Neutrophil (primary cell): ENCODE data around the gene MT1H.

Experiments
- H3K27ac ChIP-seq: fragments of 200-600 bp; sonication (generic); 2 replicates; pipeline ENCODE4 v1.5.1; 2016; ENCODE audit warnings: mild to moderate bottlenecking, moderate library complexity
- H3K27me3 ChIP-seq: fragments of 200-600 bp; sonication (generic); 2 replicates; pipeline ENCODE4 v1.6.0; 2016; ENCODE audit warnings: mild to moderate bottlenecking
- H3K36me3 ChIP-seq: fragments of 200-600 bp; sonication (generic); 2 replicates; pipeline ENCODE4 v1.5.1; 2017
- H3K4me1 ChIP-seq, 2 experiments: fragments of 200-600 bp in 1 of 2; sonication (generic) in 1 of 2; 1 replicate in 1 of 2; 2 replicates in 1 of 2; pipeline versions ENCODE4 v1.5.1 to v1.6.1; 2013 to 2016; ENCODE audit warnings: low read depth in 1 of 2, low read length in 1 of 2, mild to moderate bottlenecking in 1 of 2, moderate library complexity in 1 of 2; ENCODE audit not compliant: control insufficient read depth in 1 of 2, insufficient read depth in 1 of 2
- H3K4me3 ChIP-seq, 2 experiments: fragments of 200-600 bp in 1 of 2; sonication (generic) in 1 of 2; 1 replicate in 1 of 2; 2 replicates in 1 of 2; pipeline ENCODE4 v1.5.1; 2013 to 2016; ENCODE audit warnings: low read depth in 1 of 2, low read length in 1 of 2, mild to moderate bottlenecking in 1 of 2, moderate library complexity in 1 of 2
- H3K9me3 ChIP-seq: fragments of 200-600 bp; sonication (generic); 2 replicates; pipeline ENCODE4 v1.5.1; 2016
- TF ChIP-seq, protein P1 (sequence below): fragments of 200-600 bp; sonication (generic); IDR thresholded peaks from 2 replicates; pipeline ENCODE4 v1.5.1; 2016; ENCODE audit warnings: antibody characterized with exemption

The MT1H gene

DNA sequence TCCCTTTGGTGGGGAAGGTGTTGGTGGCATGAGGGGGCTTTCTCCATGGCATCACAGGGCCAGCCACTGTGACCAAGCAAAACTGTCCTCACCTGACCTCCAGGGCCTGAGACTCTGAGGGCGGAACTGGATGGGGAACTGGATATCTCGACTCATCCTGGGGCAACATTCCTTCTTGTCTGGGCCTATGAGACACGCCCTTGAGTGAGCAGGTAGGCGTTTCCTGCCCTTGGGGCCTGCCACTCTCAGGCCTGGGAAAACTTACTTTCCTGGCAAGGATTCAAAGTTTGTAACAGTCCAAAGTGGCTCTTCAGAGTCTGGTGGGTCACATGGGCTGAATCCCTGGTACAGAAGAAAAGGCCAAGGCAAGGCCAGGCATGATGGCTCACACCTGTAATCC, 22.3 kb downstream of the MT1H start:
- no peaks in the 10 kb centered on the region for H3K4me1 ChIP-seq
- H3K36me3 ChIP-seq: no peaks in the 10 kb centered on the region
- H3K9me3 ChIP-seq: no peaks in the 10 kb centered on the region
- H3K27me3 ChIP-seq: no peaks in the 10 kb centered on the region
- no peak overlapping the region for H3K27ac ChIP-seq
- TF ChIP-seq, protein P1, sequence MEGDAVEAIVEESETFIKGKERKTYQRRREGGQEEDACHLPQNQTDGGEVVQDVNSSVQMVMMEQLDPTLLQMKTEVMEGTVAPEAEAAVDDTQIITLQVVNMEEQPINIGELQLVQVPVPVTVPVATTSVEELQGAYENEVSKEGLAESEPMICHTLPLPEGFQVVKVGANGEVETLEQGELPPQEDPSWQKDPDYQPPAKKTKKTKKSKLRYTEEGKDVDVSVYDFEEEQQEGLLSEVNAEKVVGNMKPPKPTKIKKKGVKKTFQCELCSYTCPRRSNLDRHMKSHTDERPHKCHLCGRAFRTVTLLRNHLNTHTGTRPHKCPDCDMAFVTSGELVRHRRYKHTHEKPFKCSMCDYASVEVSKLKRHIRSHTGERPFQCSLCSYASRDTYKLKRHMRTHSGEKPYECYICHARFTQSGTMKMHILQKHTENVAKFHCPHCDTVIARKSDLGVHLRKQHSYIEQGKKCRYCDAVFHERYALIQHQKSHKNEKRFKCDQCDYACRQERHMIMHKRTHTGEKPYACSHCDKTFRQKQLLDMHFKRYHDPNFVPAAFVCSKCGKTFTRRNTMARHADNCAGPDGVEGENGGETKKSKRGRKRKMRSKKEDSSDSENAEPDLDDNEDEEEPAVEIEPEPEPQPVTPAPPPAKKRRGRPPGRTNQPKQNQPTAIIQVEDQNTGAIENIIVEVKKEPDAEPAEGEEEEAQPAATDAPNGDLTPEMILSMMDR: no peak
- H3K4me3 ChIP-seq: no peak overlapping the region

DNA sequence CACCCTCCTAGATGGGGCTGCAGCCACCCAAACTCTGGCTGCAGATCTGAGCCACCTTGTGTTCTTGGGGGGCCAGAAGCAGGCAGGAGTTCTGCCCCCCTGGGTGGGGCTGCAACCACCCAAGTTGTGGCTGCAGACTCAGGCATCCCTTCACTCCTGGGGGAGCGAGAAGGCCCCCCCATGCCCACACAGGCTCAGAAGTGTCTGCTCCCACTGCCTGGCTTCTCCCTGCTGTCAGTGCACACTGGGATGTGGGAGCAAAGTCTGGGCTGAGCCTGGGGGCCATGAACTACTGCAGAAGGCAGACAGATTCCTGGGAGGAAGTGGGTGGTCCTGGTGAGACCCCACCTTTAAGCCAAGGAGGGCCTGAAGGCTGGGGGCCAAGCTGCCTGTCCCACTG, 25.6 kb downstream of the MT1H start:
- Histone ChIP-seq H3K4me1 (no peaks in the 10 kb centered on the region), H3K9me3 (no peaks in the 10 kb centered on the region), H3K36me3 (no peaks in the 10 kb centered on the region), H3K4me3 (no peak overlapping the region), H3K27me3 (no peaks in the 10 kb centered on the region), H3K27ac (no peak overlapping the region)
- TF ChIP-seq, protein P1: no peak

DNA sequence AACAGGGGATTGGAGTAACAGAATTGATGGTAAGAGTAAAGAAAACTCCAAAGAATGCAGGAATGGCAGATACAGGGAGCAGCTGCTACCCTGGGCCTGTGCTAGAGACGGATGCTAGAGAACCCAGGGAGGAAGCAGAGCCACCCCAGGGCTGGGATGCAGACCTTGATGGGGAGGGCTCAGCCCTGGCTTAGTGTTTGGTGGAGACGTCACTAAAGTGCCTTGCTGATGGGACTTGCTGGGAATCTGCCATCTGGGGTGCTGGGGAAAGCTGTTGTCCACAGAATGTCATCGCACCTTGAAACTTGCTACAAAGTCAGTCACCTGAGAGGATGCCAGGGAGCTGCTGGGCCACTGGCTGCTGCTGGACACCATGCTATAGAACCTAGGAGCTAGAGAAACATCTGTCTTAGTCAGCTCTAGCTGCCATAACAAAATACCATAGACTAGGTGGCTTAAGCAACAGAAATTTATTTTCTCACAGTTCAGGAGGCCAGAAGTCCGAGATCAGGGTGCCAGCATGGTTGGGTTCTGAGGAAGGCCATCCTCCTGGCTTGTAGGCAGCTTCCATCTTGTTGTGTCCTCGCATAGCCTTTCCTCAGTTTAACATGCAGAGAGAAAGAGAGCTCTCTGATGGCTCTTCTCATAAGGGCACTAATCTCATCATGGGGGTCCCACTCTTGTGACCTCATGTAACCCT, 28.0 kb downstream of the MT1H start:
- H3K27ac ChIP-seq: no peak overlapping the region
- H3K4me1 ChIP-seq: peaks cover 0 to 7% of the 10 kb centered on the region in 2 experiments
- no peak overlapping the region for H3K4me3 ChIP-seq
- H3K9me3 ChIP-seq: no peaks in the 10 kb centered on the region
- no peaks in the 10 kb centered on the region for H3K36me3 ChIP-seq
- H3K27me3 ChIP-seq: no peaks in the 10 kb centered on the region
- TF ChIP-seq, protein P1: no peak

DNA sequence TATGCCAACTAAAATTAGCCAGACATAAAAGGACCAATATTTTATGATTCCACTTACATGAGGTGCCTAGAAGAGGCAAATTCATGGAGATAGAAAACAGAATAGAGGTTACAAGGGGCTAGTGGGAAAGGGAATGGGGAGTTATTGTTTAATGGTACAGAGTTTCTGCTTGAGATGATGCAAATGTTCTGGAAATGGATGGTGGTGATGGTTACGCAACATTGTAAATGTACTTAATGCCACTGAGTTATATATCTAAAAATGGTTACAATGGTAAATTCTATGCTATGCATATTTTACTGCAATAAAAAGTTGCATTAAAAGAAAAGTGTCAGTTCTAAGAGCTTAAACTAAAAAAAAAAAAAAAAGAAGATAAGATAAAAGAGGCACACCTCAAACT, 30.6 kb downstream of the MT1H start:
- TF ChIP-seq, protein P1: no peak

DNA sequence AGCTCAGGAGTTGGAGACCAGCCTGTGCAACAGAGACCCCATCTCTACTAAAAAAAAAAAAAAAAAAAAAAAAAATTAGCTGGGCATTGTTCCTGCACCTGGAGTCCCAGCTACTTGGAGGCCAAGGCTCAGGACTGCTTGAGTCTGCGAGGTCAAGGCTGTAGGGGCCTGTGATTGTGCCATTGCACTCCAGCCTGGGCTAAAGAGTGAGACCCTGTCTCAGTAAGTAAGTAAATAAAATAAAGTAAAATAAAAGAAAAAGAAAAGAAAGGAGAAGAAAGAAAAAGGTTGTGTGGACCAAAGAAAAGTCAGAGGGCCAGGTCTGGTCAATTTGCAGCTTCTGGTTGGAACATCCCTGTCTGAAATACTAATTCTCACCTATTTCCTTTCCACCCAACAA, 31.0 kb downstream of the MT1H start:
- Histone ChIP-seq H3K27me3 (no peaks in the 10 kb centered on the region), H3K4me3 (no peak overlapping the region), H3K4me1 (peaks cover 0 to 7% of the 10 kb centered on the region in 2 experiments), H3K9me3 (no peaks in the 10 kb centered on the region), H3K36me3 (no peaks in the 10 kb centered on the region), H3K27ac (no peak overlapping the region)
- TF ChIP-seq, protein P1: no peak

More for the DNA sequence above, 30.6 kb downstream of the MT1H start:
- Histone ChIP-seq H3K27me3 (no peaks in the 10 kb centered on the region), H3K9me3 (no peaks in the 10 kb centered on the region), H3K36me3 (no peaks in the 10 kb centered on the region), H3K27ac (no peak overlapping the region), H3K4me3 (no peak overlapping the region), H3K4me1 (peaks cover 0 to 7% of the 10 kb centered on the region in 2 experiments)
